Hematopoietic multipotent progenitor cell treated with erythropoietin and hydrocortisone succinate and interleukin-3 and kit ligand, for 4 days (in vitro differentiated cells): ENCODE data around the gene FNBP1.

ENCODE experiments used
- DNase-seq: peaks from one replicate; pipeline ENCODE4 v3.0.0-alpha.2; 2015

Gene FNBP1

DNA sequence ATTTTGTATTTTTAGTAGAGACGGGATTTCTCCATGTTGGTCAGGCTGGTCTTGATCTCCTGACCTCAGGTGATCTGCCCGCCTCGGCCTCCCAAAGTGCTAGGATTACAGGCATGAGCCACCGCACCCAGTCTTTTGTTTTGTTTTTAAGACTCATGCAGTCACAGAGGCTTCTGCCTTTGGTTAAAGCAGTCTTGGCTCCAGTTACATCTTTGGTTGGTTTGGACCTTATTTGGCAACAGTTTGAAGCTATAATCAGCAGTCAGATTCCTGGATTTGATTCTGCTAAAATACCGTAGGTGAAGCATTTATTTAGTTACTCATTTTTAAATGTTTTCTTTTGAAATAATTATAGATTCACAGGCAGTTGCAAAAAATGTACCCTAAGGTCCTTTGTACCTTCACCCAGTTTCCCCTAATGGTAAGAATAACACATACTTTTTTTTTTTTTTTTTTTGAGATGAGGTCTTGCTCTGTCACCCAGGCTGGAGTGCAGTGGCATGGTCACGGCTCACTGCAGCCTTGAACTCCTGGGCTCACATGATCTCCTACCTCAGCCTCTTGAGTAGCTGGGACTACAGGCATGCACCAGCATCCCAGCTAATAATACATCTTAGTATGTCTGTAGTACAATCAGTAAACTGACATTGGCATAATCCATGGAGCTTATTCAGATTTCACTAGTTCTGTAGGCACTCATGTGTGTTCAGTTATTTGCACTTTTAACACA is 192.0 kb downstream of the FNBP1 start:
- DNase-seq, result no peak

DNA sequence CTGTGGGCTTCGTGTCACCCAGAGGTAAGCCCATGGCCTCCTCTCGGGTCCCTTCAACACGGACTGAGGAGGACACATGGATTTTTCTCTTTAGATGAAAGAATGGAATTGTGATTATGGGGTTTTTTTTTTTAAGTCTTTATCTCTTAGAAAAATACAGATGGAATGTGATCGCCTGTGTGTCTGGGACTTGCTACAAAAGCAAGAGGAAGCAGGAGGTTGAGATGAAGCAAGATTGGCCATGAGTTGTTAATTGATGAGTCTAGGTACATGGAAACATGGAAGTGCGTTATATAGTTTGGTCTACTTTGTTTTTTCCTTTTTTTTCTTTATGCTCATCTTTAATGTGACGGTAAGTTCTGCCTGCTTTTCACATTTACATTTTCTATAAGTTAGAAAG is 193.1 kb downstream of the FNBP1 start:
- no peak for DNase-seq

DNA sequence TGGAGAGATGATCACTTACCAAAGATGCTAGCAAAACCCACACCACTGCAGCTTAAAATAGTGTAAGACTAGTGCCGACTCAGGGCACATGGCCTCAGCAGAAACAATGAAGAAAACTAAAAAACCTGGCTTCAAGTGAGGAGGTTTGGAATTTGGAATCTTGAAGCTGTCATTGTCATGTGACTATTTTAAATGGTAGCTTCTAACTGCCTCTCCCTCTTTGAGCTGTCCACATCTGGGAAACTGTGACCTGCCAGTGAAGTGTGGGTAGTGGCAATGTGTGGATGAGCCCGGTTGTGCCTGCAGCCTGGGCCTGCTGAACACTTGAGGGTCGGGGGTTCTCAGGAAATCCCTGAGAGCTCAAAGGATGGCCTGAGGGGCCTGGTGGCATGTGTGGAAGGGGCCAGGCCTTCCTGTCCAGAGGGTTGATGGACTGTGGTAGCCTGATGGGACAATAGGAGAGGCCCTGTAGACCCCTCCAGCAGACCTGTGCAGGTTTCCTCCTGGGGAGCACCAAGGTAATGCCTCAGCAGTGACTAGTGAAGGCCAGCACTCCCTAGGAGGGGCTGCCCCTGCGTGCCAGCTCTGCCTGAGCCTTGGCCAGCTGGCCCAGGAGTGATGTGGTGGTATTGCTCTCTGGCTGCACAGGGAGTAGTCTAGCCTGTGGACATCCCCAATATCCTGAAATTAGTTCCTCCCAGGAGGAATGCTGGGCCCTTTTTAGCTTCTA is 194.1 kb downstream of the FNBP1 start:
- DNase-seq, result no peak

DNA sequence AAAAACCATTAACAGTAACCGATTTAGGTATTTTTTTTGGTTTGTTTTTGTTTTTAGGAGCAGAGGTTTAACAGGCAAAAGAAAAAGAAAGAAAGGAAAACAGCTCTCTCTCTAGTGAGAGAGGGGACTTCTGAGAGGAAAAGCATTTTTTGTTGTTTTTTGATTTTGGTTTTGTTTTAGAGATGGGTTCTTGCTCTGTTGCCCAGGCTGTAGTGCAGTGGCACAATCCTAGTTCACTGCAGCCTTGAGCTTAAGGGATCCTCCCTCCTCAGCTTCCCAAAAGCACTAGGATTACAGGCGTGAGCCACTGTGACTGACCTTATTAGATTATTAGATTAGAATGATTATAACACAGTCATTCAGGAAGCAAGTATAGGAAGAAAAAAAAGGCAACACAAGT is 197.6 kb downstream of the FNBP1 start:
- DNase-seq, result no peak

DNA sequence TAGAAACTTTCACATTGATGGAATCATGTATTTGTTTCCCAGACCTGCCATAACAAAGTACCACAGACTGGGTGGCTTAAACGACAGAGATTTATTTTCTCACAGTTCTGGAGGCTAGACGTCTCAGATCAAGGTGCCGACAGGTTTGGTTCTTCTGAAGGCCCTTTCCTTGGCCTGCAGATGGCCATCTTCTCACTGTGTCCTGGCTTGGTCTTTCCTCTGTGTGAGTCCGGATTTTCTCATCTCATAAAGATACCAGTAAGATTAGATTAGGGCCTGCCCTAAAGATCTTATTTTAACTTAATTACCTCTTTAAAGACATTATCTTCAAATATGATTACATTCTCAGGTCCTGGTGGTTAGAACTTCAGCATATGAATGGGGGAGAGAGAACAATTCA is 201.9 kb downstream of the FNBP1 start:
- peak; percentile 20 for DNase-seq

DNA sequence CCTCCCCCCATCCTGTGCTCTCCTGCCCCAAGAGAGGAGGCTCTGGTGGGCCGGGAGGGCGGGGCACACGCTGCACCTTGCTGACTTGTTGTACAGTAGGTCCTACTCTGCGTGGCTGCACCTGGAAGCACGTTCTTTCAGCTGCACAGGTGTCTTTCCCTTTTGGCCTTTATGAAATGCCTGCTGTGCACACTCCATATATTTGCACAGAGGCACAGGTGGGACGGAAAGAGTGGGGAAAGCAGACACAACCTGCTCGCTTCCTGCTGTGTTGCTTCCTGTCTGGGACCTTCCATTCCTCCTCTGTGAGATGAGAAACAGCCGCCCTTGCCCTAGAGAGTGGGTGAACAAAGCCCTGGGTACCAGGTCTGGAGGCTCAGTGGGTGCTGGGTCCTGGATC is 203.0 kb downstream of the FNBP1 start:
- no peak for DNase-seq

DNA sequence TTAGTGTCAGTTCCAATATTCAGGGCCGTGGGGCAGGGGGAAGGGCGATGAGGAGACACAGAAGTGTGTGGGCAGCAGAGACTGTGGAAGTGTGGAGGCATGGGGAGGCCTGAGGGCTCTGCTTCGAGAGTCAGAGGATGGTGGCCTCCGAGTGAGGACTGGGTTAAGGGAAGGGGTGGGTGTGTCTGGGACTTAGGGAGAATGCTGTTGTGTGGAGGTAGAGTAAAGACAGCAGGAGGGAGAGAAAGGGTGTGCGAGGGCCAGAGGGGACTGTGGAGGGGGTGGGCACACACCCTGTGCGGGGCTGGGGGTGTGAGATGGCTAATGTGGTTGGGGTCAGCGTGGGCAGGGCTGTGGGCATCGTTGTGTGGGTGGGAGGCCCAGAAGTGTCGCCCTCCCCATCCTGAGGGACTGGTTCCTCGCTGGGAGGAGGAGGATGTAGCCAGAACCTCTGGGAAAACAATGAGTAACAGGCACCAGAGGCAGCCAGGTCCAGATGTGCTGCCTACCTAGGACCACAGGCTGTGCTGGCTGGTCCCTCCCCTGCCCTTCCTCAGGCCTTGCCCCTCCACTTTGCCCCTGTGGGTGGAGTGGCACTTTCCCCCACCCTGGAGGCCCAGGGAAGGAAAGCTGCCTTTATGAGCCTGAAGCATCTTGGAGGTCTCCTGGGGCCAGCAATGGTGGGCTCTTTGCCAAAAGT is 203.5 kb downstream of the FNBP1 start:
- DNase-seq, result no peak

DNA sequence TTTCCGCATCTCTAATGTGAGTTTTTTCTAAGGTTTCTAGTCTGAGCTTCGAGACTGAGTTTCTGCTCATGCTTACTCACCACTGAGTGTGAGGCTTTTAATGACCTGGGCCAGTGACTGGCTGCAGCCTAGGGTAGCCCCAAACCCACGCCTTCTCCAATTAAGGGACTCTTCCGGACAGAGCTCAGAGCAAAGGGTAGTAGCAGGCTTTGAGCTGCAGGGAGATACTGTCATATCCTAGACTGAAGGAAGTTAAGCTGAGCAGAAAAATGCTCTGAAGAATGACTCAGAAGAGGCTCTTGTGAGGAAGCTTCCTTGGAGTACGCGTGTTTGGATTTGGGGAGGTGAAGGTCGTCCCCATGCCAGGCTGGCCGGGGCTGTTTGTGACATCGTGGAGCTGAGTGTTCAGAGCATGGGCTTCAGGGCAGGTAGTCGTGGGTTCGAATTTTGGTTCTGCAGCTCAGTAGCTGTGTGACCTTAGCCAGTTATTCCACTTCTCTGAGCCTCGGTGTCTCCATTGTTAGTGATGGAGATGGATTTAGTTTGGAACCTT is 204.2 kb downstream of the FNBP1 start:
- DNase-seq, result peak; percentile 38
